OCI-LY1 (cell line): ENCODE data around the gene CR1.

Source experiments
- H2AFZ ChIP-seq: fragments of 200-600 bp; sonication (generic), shearing (Covaris generic); 2 replicates; pipeline ENCODE4 v1.6.0; 2014; ENCODE audit warnings: antibody characterized with exemption, mild to moderate bottlenecking, low read length
- H3F3A ChIP-seq: fragments of 200-600 bp; sonication (generic), shearing (Covaris generic); 2 replicates; pipeline ENCODE4 v1.6.0; 2014; ENCODE audit warnings: mild to moderate bottlenecking, antibody characterized with exemption, low read length, moderate library complexity; ENCODE audit not compliant: insufficient read depth
- H3K27ac ChIP-seq: fragments of 200-600 bp; sonication (generic); 2 replicates; pipeline ENCODE4 v1.5.1; 2014; ENCODE audit warnings: low read length, mixed run types, mild to moderate bottlenecking, low read depth; ENCODE audit not compliant: poor library complexity, severe bottlenecking
- H3K27me3 ChIP-seq: fragments of 200-600 bp; sonication (generic); 2 replicates; pipeline ENCODE4 v1.6.0; 2014; ENCODE audit warnings: antibody characterized with exemption, mild to moderate bottlenecking, low read length, moderate library complexity; ENCODE audit not compliant: insufficient read depth
- H3K36me3 ChIP-seq: fragments of 200-600 bp; sonication (generic); 2 replicates; pipeline ENCODE4 v1.6.1; 2014; ENCODE audit warnings: mild to moderate bottlenecking, antibody characterized with exemption, low read length, moderate library complexity, mixed read lengths; ENCODE audit not compliant: insufficient read depth
- H3K4me1 ChIP-seq: fragments of 200-600 bp; sonication (generic); 2 replicates; pipeline ENCODE4 v1.5.1; 2014; ENCODE audit warnings: mild to moderate bottlenecking, low read length, moderate library complexity; ENCODE audit not compliant: insufficient read depth, severe bottlenecking
- H3K4me2 ChIP-seq: fragments of 200-600 bp; sonication (generic), shearing (Covaris generic); 2 replicates; pipeline ENCODE4 v1.6.1; 2014; ENCODE audit warnings: low read length
- H3K4me3 ChIP-seq: fragments of 200-600 bp; sonication (generic); 2 replicates; pipeline ENCODE4 v1.5.1; 2014; ENCODE audit warnings: low read length, low read depth, mild to moderate bottlenecking, mixed read lengths; ENCODE audit not compliant: poor library complexity, severe bottlenecking
- H3K79me2 ChIP-seq: fragments of 200-600 bp; shearing (Covaris generic); 2 replicates; pipeline ENCODE4 v1.6.1; 2016; ENCODE audit warnings: mixed run types, low read length, mixed read lengths; ENCODE audit not compliant: insufficient read depth
- H3K9ac ChIP-seq: fragments of 200-600 bp; sonication (generic), shearing (Covaris generic); 2 replicates; pipeline ENCODE4 v1.6.1; 2014; ENCODE audit warnings: mild to moderate bottlenecking, low read length, mixed read lengths
- H3K9me2 ChIP-seq: fragments of 200-600 bp; sonication (generic), shearing (Covaris generic); 2 replicates; pipeline ENCODE4 v1.6.1; 2014; ENCODE audit warnings: low read depth, mild to moderate bottlenecking, low read length, mixed read lengths
- H3K9me3 ChIP-seq: fragments of 200-600 bp; shearing (Covaris generic); 2 replicates; pipeline ENCODE4 v1.6.1; 2014; ENCODE audit warnings: low read length, mixed read lengths
- H4K20me1 ChIP-seq: fragments of 200-600 bp; sonication (generic), shearing (Covaris generic); 2 replicates; pipeline ENCODE4 v1.6.0; 2016; ENCODE audit warnings: mild to moderate bottlenecking, low read length; ENCODE audit not compliant: insufficient read depth
- EZH2 ChIP-seq: fragments of 200-600 bp; sonication (generic), shearing (Covaris generic); IDR thresholded peaks from 2 replicates; pipeline ENCODE4 v1.8.0; 2017; ENCODE audit warnings: borderline replicate concordance, mixed run types, mild to moderate bottlenecking, antibody characterized with exemption, low read length, moderate library complexity, mixed read lengths
- TF ChIP-seq, protein P1 (sequence below): fragments of 200-600 bp; sonication (generic), shearing (Covaris generic); IDR thresholded peaks from 2 replicates; pipeline ENCODE4 v1.5.1; 2017; ENCODE audit warnings: mild to moderate bottlenecking, antibody characterized with exemption, low read length, moderate library complexity, mixed read lengths

The CR1 gene

GRCh38 chr1:207514890-207515289, 18.9 kb downstream of the CR1 start:
- Histone ChIP-seq H2AFZ (no peak overlapping the region), H3K36me3 (no peaks in the 10 kb centered on the region), H3K9me3 (no peaks in the 10 kb centered on the region), H3F3A (no peaks in the 10 kb centered on the region), H3K4me2 (no peak overlapping the region), H3K9ac (no peak overlapping the region), H3K4me1 (no peaks in the 10 kb centered on the region), H3K27ac (no peak overlapping the region), H3K79me2 (no peaks in the 10 kb centered on the region), H3K27me3 (no peaks in the 10 kb centered on the region), H3K4me3 (no peak overlapping the region), H4K20me1 (no peaks in the 10 kb centered on the region), H3K9me2 (no peaks in the 10 kb centered on the region)
- TF ChIP-seq, protein P1, sequence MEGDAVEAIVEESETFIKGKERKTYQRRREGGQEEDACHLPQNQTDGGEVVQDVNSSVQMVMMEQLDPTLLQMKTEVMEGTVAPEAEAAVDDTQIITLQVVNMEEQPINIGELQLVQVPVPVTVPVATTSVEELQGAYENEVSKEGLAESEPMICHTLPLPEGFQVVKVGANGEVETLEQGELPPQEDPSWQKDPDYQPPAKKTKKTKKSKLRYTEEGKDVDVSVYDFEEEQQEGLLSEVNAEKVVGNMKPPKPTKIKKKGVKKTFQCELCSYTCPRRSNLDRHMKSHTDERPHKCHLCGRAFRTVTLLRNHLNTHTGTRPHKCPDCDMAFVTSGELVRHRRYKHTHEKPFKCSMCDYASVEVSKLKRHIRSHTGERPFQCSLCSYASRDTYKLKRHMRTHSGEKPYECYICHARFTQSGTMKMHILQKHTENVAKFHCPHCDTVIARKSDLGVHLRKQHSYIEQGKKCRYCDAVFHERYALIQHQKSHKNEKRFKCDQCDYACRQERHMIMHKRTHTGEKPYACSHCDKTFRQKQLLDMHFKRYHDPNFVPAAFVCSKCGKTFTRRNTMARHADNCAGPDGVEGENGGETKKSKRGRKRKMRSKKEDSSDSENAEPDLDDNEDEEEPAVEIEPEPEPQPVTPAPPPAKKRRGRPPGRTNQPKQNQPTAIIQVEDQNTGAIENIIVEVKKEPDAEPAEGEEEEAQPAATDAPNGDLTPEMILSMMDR: no peak
- TF ChIP-seq EZH2: no peak

DNA sequence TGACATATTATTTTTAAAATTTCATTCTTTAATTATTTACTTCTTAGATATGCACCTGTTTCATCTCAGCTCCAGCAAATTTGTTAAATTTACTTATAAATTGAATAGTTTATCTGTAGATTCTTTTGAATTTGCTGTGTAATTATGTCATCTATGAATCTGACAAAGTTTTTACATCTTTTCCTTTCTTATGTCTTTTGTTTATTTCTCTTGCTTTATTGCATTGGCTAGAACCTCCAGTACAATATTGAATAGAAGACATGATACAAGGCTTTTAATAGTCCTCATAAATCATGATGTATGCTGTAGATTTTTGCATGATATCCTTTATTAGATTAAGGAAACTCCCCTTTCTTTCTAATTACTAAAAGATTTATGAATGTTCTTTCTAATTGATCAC, 20.8 kb downstream of the CR1 start:
- no peaks in the 10 kb centered on the region for H4K20me1 ChIP-seq
- H3K9me3 ChIP-seq: no peaks in the 10 kb centered on the region
- no peak overlapping the region for H2AFZ ChIP-seq
- H3F3A ChIP-seq: no peaks in the 10 kb centered on the region
- H3K27ac ChIP-seq: no peak overlapping the region
- H3K4me1 ChIP-seq: no peaks in the 10 kb centered on the region
- no peak overlapping the region for H3K4me2 ChIP-seq
- no peaks in the 10 kb centered on the region for H3K9me2 ChIP-seq
- no peak overlapping the region for H3K9ac ChIP-seq
- H3K4me3 ChIP-seq: no peak overlapping the region
- no peak for TF ChIP-seq EZH2
- TF ChIP-seq, protein P1: no peak
- H3K27me3 ChIP-seq: no peaks in the 10 kb centered on the region
- no peaks in the 10 kb centered on the region for H3K36me3 ChIP-seq
- no peaks in the 10 kb centered on the region for H3K79me2 ChIP-seq

- Histone ChIP-seq H2AFZ (no peak overlapping the region), H3F3A (no peaks in the 10 kb centered on the region), H4K20me1 (no peaks in the 10 kb centered on the region), H3K27me3 (no peaks in the 10 kb centered on the region), H3K9ac (no peak overlapping the region), H3K4me1 (no peaks in the 10 kb centered on the region), H3K9me2 (no peaks in the 10 kb centered on the region), H3K9me3 (no peaks in the 10 kb centered on the region), H3K4me2 (no peak overlapping the region), H3K27ac (no peak overlapping the region), H3K4me3 (no peak overlapping the region), H3K36me3 (no peaks in the 10 kb centered on the region), H3K79me2 (no peaks in the 10 kb centered on the region)
- TF ChIP-seq, protein P1: no peak
- TF ChIP-seq EZH2: no peak
These were observed 22.8 kb downstream of the CR1 start for GRCh38 chr1:207518608-207519236.
